B cell (primary cell): ENCODE data around the gene FAM204A. TPM values are rescaled to one million over a fixed set of nuclear protein-coding genes. Genes with fewer than 3 reads are reported as not detected.

Experiments used
- ATAC-seq: fragments of 200-7000 bp; cut with Tn5 transposase; one replicate; pipeline ENCODE4 v1.10.0; 2021; ENCODE audit warnings: low read depth, mild to moderate bottlenecking, moderate number of reproducible peaks, moderate library complexity
- CTCF ChIA-PET: fragments of 350-600 bp; sonication (Branson Sonifier 250); formaldehyde crosslinking; loops from one replicate; lab custom pipeline; 2021; ENCODE audit warnings: antibody characterized with exemption, inconsistent platforms; lab: Charles Lee
- POLR2A ChIA-PET: fragments of 350-600 bp; sonication (Branson Sonifier 250); formaldehyde crosslinking; loops from one replicate; lab custom pipeline; 2021; ENCODE audit warnings: antibody characterized with exemption; lab: Charles Lee
- DNase-seq: peaks from one replicate; pipeline ENCODE4 v3.0.0; 2013
- H2AFZ ChIP-seq: 2 replicates; pipeline ENCODE4 v1.6.1; 2012; ENCODE audit warnings: mild to moderate bottlenecking, low read depth, low read length; ENCODE audit not compliant: insufficient read depth, poor library complexity, severe bottlenecking
- H3K27ac ChIP-seq, 2 donors: 1 replicate in 1 of 2; 2 replicates in 1 of 2; pipeline ENCODE4 v1.5.1; 2012 to 2013; ENCODE audit warnings: low read length in 2 of 2, mild to moderate bottlenecking in 2 of 2, moderate library complexity in 1 of 2
- H3K27me3 ChIP-seq, 4 experiments: fragments of 200-600 bp in 1 of 4; sonication (generic) in 1 of 4; replicated peaks in 1 of 4; 1 replicate in 2 of 4; 2 replicates in 2 of 4; pipeline versions ENCODE4 v1.6.1 to v1.7.0; 2013 to 2016; ENCODE audit warnings: low read length in 3 of 4, mild to moderate bottlenecking in 2 of 4, mixed read lengths in 1 of 4, moderate library complexity in 1 of 4; ENCODE audit not compliant: insufficient read depth in 4 of 4, control insufficient read depth in 3 of 4; ENCODE audit errors: control extremely low read depth in 1 of 4
- H3K36me3 ChIP-seq, 2 experiments: replicated peaks in 1 of 2; 1 replicate in 1 of 2; 2 replicates in 1 of 2; pipeline versions ENCODE4 v1.6.1 to v1.7.1; 2013; ENCODE audit warnings: low read length in 1 of 2; ENCODE audit not compliant: insufficient read depth in 2 of 2, control insufficient read depth in 1 of 2; ENCODE audit errors: control extremely low read depth in 1 of 2, extremely low read depth in 1 of 2
- H3K4me1 ChIP-seq, 2 donors: fragments of 200-600 bp in 1 of 2; sonication (generic) in 1 of 2; 1 replicate in 1 of 2; 2 replicates in 1 of 2; pipeline versions ENCODE4 v1.5.1 to v1.6.1; 2013 to 2017; ENCODE audit warnings: low read length in 2 of 2; ENCODE audit not compliant: control insufficient read depth in 2 of 2, insufficient read depth in 2 of 2
- H3K4me2 ChIP-seq: replicated peaks from 2 replicates; pipeline ENCODE3; 2012; ENCODE audit warnings: mild to moderate bottlenecking, low read depth, low read length; ENCODE audit not compliant: poor library complexity, severe bottlenecking
- H3K4me3 ChIP-seq, 5 experiments: fragments of 200-600 bp in 1 of 5; sonication (generic) in 1 of 5; 1 replicate in 3 of 5; 2 replicates in 2 of 5; pipeline versions ENCODE4 v1.5.1 to v1.7.0; 2011 to 2016; ENCODE audit warnings: low read length in 4 of 5, mild to moderate bottlenecking in 4 of 5, low read depth in 2 of 5, control low read depth in 1 of 5, moderate library complexity in 1 of 5; ENCODE audit not compliant: insufficient read depth in 1 of 5; ENCODE audit errors: control extremely low read depth in 1 of 5, extremely low read depth in 1 of 5
- H3K79me2 ChIP-seq: fragments of 200-600 bp; sonication (generic); one replicate; pipeline ENCODE4 v1.6.0; 2016; ENCODE audit warnings: low read length; ENCODE audit not compliant: control insufficient read depth, insufficient read depth
- H3K9ac ChIP-seq: fragments of 200-600 bp; sonication (generic); 2 replicates; pipeline ENCODE4 v1.6.1; 2017; ENCODE audit warnings: mild to moderate bottlenecking, low read length, moderate library complexity
- H3K9me3 ChIP-seq, 3 donors: one replicate each; pipeline versions ENCODE4 v1.6.1 to v1.7.1; 2013; ENCODE audit warnings: low read length in 2 of 3; ENCODE audit not compliant: control insufficient read depth in 2 of 3, insufficient read depth in 1 of 3; ENCODE audit errors: control extremely low read depth in 1 of 3
- H4K20me1 ChIP-seq: 2 replicates; pipeline ENCODE4 v1.6.0; 2012; ENCODE audit warnings: mild to moderate bottlenecking, low read length; ENCODE audit not compliant: insufficient read depth, control insufficient read depth, poor library complexity, severe bottlenecking
- H3K27ac Mint-ChIP-seq: one replicate; pipeline ENCODE4 v1.8.0; 2021; ENCODE audit warnings: mixed read lengths
- H3K27me3 Mint-ChIP-seq: one replicate; pipeline ENCODE4 v1.8.0; 2021; ENCODE audit warnings: mixed read lengths
- H3K4me1 Mint-ChIP-seq: one replicate; pipeline ENCODE4 v1.8.0; 2021; ENCODE audit warnings: mixed read lengths
- H3K4me3 Mint-ChIP-seq: one replicate; pipeline ENCODE4 v1.8.0; 2021; ENCODE audit warnings: mixed read lengths
- H3K9me3 Mint-ChIP-seq: one replicate; pipeline ENCODE4 v1.8.0; 2022; ENCODE audit warnings: mixed read lengths; ENCODE audit not compliant: insufficient read depth
- EZH2 ChIP-seq: IDR thresholded peaks from 2 replicates; pipeline ENCODE4 v1.6.1; 2012; ENCODE audit warnings: borderline replicate concordance, low read depth, mild to moderate bottlenecking, moderate library complexity, low read length; ENCODE audit not compliant: insufficient read depth, poor library complexity, severe bottlenecking
- WGBS: methylation state at CpG from one replicate; pipeline ENCODE4 v1.1.5; 2013; ENCODE audit warnings: missing lambda C conversion rate; ENCODE audit not compliant: insufficient coverage; 5-methylcytosine and 5-hydroxymethylcytosine counted together
- intact Hi-C: fragments of 100-400 bp; cut with micrococcal nuclease; formaldehyde crosslinking; loops from one replicate; pipeline ENCODE4 v1.10.0; 2022
- polyA plus RNA-seq: library from polyadenylated mRNA; depleted of rRNA; stranded (reverse); fragments of >200 nt; gene quantifications from 2 replicates; pipeline ENCODE4 v1.2.3, GENCODE V29; 2012
- total RNA-seq, 2 donors: library from RNA; stranded (reverse); fragments of 120-200 nt in 1 of 2; gene quantifications; 1 replicate in 1 of 2; 2 replicates in 1 of 2; pipeline versions ENCODE4 v1.2.3 to v1.2.4, GENCODE V29; 2013 to 2022
- TF ChIP-seq, protein P1 (sequence below): fragments of 200-600 bp; IDR thresholded peaks from one replicate; pipeline ENCODE4 v1.8.0; 2022; ENCODE audit warnings: antibody characterized with exemption, mild to moderate bottlenecking

Gene FAM204A
- total and polyA plus RNA-seq, 2 donors (not counting 1 experiment from before 2014, with no cell fraction given) = 14.2 to 79.8 TPM

DNA sequence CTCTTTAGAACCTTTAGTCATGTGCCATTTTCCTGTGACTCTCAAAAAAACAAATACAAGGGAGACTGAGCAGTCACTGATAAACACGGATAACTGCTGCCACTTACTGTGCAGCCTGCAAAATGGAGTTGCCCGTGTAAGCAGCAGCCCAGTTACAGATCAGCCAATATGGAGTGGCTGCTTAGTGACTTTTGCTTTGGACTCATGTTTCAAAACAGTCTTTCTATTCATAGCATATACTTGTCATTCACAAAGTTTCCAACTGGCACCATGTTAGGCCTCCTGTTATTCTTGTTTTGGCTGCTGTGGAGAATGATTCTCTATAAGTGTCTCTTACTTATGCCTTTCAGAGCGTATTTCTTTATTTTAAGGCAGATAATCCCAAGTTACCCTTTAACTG lies 3.0 kb downstream of the FAM204A start:
- Histone ChIP-seq H3K36me3 (peaks cover 4 to 21% of the 10 kb centered on the region in 2 experiments), H4K20me1 (peaks cover 12% of the 10 kb centered on the region), H3K9ac (no peak overlapping the region), H3K4me1 (peaks cover 20 to 21% of the 10 kb centered on the region in 2 donors), H2AFZ (no peak overlapping the region), H3K4me3 (no peak overlapping the region), H3K4me2 (no peak overlapping the region), H3K27ac (no peak overlapping the region), H3K79me2 (peaks cover 81% of the 10 kb centered on the region), H3K9me3 (no peaks in the 10 kb centered on the region), H3K27me3 (no peaks in the 10 kb centered on the region)
- H3K4me1 Mint-ChIP-seq = peaks cover 51% of the 10 kb centered on the region
- POLR2A ChIA-PET = no interaction called here
- intact Hi-C loops = no loop called here
- TF ChIP-seq, protein P1, sequence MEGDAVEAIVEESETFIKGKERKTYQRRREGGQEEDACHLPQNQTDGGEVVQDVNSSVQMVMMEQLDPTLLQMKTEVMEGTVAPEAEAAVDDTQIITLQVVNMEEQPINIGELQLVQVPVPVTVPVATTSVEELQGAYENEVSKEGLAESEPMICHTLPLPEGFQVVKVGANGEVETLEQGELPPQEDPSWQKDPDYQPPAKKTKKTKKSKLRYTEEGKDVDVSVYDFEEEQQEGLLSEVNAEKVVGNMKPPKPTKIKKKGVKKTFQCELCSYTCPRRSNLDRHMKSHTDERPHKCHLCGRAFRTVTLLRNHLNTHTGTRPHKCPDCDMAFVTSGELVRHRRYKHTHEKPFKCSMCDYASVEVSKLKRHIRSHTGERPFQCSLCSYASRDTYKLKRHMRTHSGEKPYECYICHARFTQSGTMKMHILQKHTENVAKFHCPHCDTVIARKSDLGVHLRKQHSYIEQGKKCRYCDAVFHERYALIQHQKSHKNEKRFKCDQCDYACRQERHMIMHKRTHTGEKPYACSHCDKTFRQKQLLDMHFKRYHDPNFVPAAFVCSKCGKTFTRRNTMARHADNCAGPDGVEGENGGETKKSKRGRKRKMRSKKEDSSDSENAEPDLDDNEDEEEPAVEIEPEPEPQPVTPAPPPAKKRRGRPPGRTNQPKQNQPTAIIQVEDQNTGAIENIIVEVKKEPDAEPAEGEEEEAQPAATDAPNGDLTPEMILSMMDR = no peak
- WGBS = 90% methylated on average over 2 of the region's 3 CpGs
- no peak overlapping the region for H3K4me3 Mint-ChIP-seq
- CTCF ChIA-PET = no interaction called here
- no peaks in the 10 kb centered on the region for H3K9me3 Mint-ChIP-seq
- no peaks in the 10 kb centered on the region for H3K27me3 Mint-ChIP-seq
- DNase-seq = no peak
- H3K27ac Mint-ChIP-seq = no peak overlapping the region
- no peak for ATAC-seq

DNA sequence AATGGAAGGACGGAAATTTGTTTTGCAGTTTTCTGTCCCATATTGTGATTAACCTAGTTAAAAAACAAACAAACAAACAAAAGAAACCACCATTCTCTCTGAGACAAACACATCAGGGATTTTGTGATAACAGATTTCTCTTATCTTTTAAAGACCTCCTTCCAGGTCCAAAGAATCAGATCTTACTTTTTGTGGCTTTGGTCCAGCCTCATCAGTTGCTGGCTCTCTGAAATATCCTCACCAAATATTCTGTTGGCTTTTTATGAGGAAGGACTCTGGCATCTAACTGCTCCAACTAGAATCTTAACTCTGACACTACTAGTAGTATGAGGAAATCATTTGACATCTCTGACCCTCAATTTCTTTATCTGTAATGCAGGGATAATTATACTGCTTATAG lies 4.8 kb downstream of the FAM204A start:
- no peak overlapping the region for H3K27ac Mint-ChIP-seq
- peaks cover 47% of the 10 kb centered on the region for H3K4me1 Mint-ChIP-seq
- H3K79me2 ChIP-seq = peaks cover 72% of the 10 kb centered on the region
- DNase-seq (no peak), ATAC-seq (no peak)
- WGBS = no CpG with 5 or more reads among the region's 1 CpG
- no peak overlapping the region for H3K4me3 ChIP-seq
- H3K9me3 Mint-ChIP-seq = no peaks in the 10 kb centered on the region
- no peak overlapping the region for H3K4me3 Mint-ChIP-seq
- peaks cover 16 to 17% of the 10 kb centered on the region in 2 donors for H3K4me1 ChIP-seq
- H3K27ac ChIP-seq = no peak overlapping the region
- ChIA-PET CTCF (no interaction called here), POLR2A (no interaction called here)
- H4K20me1 ChIP-seq = peaks cover 14% of the 10 kb centered on the region
- intact Hi-C loops = no loop called here
- H2AFZ ChIP-seq = no peak overlapping the region
- no peaks in the 10 kb centered on the region for H3K9me3 ChIP-seq
- TF ChIP-seq, protein P1 = no peak
- no peak for TF ChIP-seq EZH2
- H3K27me3 ChIP-seq = no peaks in the 10 kb centered on the region
- H3K27me3 Mint-ChIP-seq = no peaks in the 10 kb centered on the region
- H3K36me3 ChIP-seq = peaks cover 4 to 35% of the 10 kb centered on the region in 2 experiments
- H3K9ac ChIP-seq = no peak overlapping the region
- H3K4me2 ChIP-seq = no peak overlapping the region
